ENCODE data around the gene RAB23.

DNA sequence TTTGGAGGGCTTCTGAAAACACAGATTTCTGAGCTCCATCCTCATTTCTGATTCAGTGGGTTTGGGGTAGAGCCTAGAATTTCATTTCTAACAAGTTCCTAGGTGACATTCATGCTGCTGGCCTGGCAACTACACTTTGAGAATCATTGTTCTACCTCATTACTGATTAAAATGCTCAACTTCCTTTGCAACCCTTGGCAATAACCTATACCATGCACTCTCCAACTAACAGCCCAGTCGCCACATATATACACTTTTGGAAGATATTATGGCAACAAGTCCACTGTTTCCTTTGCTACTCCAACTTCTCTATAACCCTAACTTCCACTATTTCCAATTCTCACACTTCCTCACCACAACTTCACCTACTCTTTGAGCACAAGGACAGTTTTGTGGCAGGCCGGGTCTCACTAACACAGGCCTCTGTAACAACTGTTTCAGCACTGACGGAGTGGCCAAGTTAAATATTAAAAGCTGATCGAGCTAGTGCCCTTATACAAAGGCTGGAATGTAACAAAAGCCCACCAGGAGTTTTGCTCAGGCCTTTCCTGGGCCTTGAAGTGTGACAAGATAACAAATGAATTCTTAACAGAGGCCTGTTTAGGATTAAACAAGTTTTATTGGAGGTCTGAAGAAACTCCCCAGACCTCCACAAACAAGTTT, 32.1 kb upstream of the RAB23 start:
- TF ChIP-seq CREB1 (IDR thresholded peaks at IDR 0.05) (no peak), CBX5 (IDR thresholded peaks at IDR 0.05; ENCODE audit: low read depth, low read length) (no peak), PHF8 (conservative IDR thresholded peaks at IDR 0.05; ENCODE audit: low read depth, low read length) (no peak), EP300 (IDR thresholded peaks at IDR 0.05; ENCODE audit: borderline replicate concordance in 1 of 2, low read depth in 2 of 2, low read length in 2 of 2) (no peak)
- TF ChIP-seq, protein P1, sequence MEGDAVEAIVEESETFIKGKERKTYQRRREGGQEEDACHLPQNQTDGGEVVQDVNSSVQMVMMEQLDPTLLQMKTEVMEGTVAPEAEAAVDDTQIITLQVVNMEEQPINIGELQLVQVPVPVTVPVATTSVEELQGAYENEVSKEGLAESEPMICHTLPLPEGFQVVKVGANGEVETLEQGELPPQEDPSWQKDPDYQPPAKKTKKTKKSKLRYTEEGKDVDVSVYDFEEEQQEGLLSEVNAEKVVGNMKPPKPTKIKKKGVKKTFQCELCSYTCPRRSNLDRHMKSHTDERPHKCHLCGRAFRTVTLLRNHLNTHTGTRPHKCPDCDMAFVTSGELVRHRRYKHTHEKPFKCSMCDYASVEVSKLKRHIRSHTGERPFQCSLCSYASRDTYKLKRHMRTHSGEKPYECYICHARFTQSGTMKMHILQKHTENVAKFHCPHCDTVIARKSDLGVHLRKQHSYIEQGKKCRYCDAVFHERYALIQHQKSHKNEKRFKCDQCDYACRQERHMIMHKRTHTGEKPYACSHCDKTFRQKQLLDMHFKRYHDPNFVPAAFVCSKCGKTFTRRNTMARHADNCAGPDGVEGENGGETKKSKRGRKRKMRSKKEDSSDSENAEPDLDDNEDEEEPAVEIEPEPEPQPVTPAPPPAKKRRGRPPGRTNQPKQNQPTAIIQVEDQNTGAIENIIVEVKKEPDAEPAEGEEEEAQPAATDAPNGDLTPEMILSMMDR (IDR thresholded peaks at IDR 0.05; ENCODE audit: control extremely low read depth in 1 of 3, insufficient read depth in 1 of 3, low read depth in 1 of 3, low read length in 3 of 3) = no peak
